Lower leg skin (tissue), 4 donors: ENCODE measurements around the gene SECISBP2. TPM values are rescaled to one million over a fixed set of nuclear protein-coding genes. Genes with fewer than 3 reads are reported as not detected.
"Not testable (repeated sequence)": the region's sequence is repeated elsewhere in the genome, so short reads cannot be mapped to it uniquely, and the experiment has no call there.

Experiments used
- DNase-seq, 2 donors: peaks; one replicate each; pipeline ENCODE4 v3.0.0-alpha.2; 2019; ENCODE audit warnings: low spot score in 2 of 2
- H3K4me3 ChIP-seq: fragments of 200-600 bp; sonication (generic); 2 replicates; pipeline ENCODE4 v1.5.1; 2017; ENCODE audit warnings: mild to moderate bottlenecking, low read depth; ENCODE audit not compliant: poor library complexity, severe bottlenecking
- CTCF ChIP-seq, 3 donors: fragments of 450-650 bp; IDR thresholded peaks; one replicate each; pipeline ENCODE4 v1.5.1; 2016; ENCODE audit warnings: antibody characterized with exemption in 3 of 3, mild to moderate bottlenecking in 3 of 3, moderate library complexity in 2 of 3
- POLR2A ChIP-seq, 2 donors: fragments of 450-650 bp; IDR thresholded peaks; one replicate each; pipeline ENCODE4 v1.6.1; 2016 to 2017; ENCODE audit warnings: antibody characterized with exemption in 2 of 2, mild to moderate bottlenecking in 1 of 2, moderate library complexity in 1 of 2
- WGBS, 2 donors: methylation state at CpG; one replicate each; pipeline ENCODE4 v1.1.5; 2018; 5-methylcytosine and 5-hydroxymethylcytosine counted together
- intact Hi-C: fragments of 100-400 bp; cut with DNase I; formaldehyde crosslinking; loops from one replicate; pipeline ENCODE4 v1.15.0; 2023; ENCODE audit warnings: low total_unique reads
- total RNA-seq, 4 donors: library from RNA; depleted of rRNA; stranded (reverse); fragments of >200 nt; gene quantifications; one replicate each; pipeline ENCODE4 v1.1.0, GENCODE V29; 2016

Gene SECISBP2
- total RNA-seq: 10 to 100 TPM; 38.3 to 67.3 (median 41.9) TPM

- intact Hi-C loops: no loop called here
- TF ChIP-seq POLR2A (IDR thresholded peaks at IDR 0.05) (peak in 1 of 2 donors; percentile 87), CTCF (IDR thresholded peaks at IDR 0.05) (peak in 1 of 3 donors; percentile 50)
- WGBS, 2 donors: 0 to 1% methylated on average over 59 to 66 of the region's 91 CpGs
- DNase-seq: peak; percentile 95 to 99
- peak within 1 kb of the TSS; percentile 45 for H3K4me3 ChIP-seq
Observed at GRCh38 chr9:89318123-89319014, at the start of gene SECISBP2. SECISBP2 (plus strand) TSS chr9:89318500; CDS start chr9:89318577, 77 bp downstream.

- 92 to 93% methylated on average over 3 of the region's 3 CpGs for WGBS, 2 donors
- H3K4me3 ChIP-seq: no peak overlapping the region
- intact Hi-C loops: no loop called here
- no peak for DNase-seq
- no peak for TF ChIP-seq CTCF (IDR thresholded peaks at IDR 0.05)
- TF ChIP-seq POLR2A (IDR thresholded peaks at IDR 0.05): no peak
Observed at GRCh38 chr9:89273528-89274279, 44.6 kb upstream of the SECISBP2 start.

- 83 to 87% methylated on average over 5 of the region's 5 CpGs for WGBS, 2 donors
- intact Hi-C loops: no loop called here
Observed at GRCh38 chr9:89274838-89275237, 43.5 kb upstream of the SECISBP2 start.

GRCh38 chr9:89276040-89276439, 42.3 kb upstream of the SECISBP2 start:
- DNase-seq, H3K4me3 ChIP-seq, intact Hi-C loops: not testable (repeated sequence)
- 71 to 77% methylated on average over 2 of the region's 2 CpGs for WGBS, 2 donors

More at GRCh38 chr9:89274838-89275237, 43.5 kb upstream of the SECISBP2 start:
- H3K4me3 ChIP-seq: no peak overlapping the region
- TF ChIP-seq POLR2A (IDR thresholded peaks at IDR 0.05) (no peak), CTCF (IDR thresholded peaks at IDR 0.05) (no peak)
- DNase-seq: no peak

- no peak overlapping the region for H3K4me3 ChIP-seq
- intact Hi-C loops: no loop called here
- 98% methylated on average over 2 of the region's 2 CpGs for WGBS, 2 donors
- no peak for TF ChIP-seq POLR2A (IDR thresholded peaks at IDR 0.05)
- TF ChIP-seq CTCF (IDR thresholded peaks at IDR 0.05): no peak
- DNase-seq: no peak
Observed at GRCh38 chr9:89277043-89277442, 41.3 kb upstream of the SECISBP2 start.

- intact Hi-C loops: no loop called here
- no peak overlapping the region for H3K4me3 ChIP-seq
- no peak for DNase-seq
- no peak for TF ChIP-seq POLR2A (IDR thresholded peaks at IDR 0.05)
- no peak for TF ChIP-seq CTCF (IDR thresholded peaks at IDR 0.05)
Observed at GRCh38 chr9:89277454-89277853, 40.8 kb upstream of the SECISBP2 start.
